Body of pancreas (tissue), 4 donors: ENCODE data around the gene GPA33.

ENCODE experiments used
- CTCF ChIP-seq, 7 experiments: fragments of 450-650 bp in 4 of 7; fragments of 200-600 bp in 3 of 7; sonication (generic) in 3 of 7; IDR thresholded peaks; one replicate each; pipeline ENCODE4 v1.5.1; 2016 to 2019; ENCODE audit warnings: antibody characterized with exemption in 7 of 7
- POLR2A ChIP-seq, 3 donors: fragments of 450-650 bp; IDR thresholded peaks; one replicate each; pipeline ENCODE4 v1.6.1; 2016; ENCODE audit warnings: antibody characterized with exemption in 3 of 3, mild to moderate bottlenecking in 2 of 3

- TF ChIP-seq CTCF (IDR thresholded peaks at IDR 0.05) (no peak), POLR2A (IDR thresholded peaks at IDR 0.05) (no peak)
Observed at GRCh38 chr1:167117225-167117624, 27.0 kb upstream of the GPA33 start.
